ENCODE measurements around the gene DACT3.

The DACT3 gene

DNA sequence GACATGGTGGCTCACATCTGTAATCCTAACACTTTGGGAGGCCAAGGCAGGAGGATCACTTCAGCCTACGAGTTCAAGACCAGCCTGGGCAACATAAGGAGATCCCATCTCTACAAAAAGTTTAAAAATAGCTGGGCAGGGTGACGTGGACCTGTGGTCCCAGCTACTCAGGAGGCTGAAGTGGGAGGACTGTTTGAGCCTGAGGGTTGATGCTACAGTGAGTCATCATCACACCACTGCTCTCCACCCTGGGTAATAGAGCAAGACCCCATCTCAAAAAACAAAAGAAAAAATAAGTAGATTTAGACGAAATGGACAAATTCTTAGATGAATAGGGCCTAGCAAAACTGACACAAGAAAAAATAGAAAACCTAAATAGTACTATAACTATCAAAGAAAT is 14.6 kb downstream of the DACT3 start:
- 0 out of 2 replicates have a peak, but pooled peaks cover 2% of the 10 kb centered on the region for H3K27me3 ChIP-seq (replicated peaks; ENCODE audit: control insufficient read depth, insufficient read depth, low read length)
- H3K36me3 ChIP-seq (ENCODE audit: control insufficient read depth, insufficient read depth, low read length), result no peaks in the 10 kb centered on the region
- TF ChIP-seq CTCF (IDR thresholded peaks at IDR 0.05; ENCODE audit: insufficient read depth, low read length, poor library complexity, severe bottlenecking), result no peak
- DNase-seq (ENCODE audit: extremely low read depth, insufficient read length), result no peak
- H3K4me3 ChIP-seq (replicated peaks; ENCODE audit: low read depth, low read length), result no peak overlapping the region

DNA sequence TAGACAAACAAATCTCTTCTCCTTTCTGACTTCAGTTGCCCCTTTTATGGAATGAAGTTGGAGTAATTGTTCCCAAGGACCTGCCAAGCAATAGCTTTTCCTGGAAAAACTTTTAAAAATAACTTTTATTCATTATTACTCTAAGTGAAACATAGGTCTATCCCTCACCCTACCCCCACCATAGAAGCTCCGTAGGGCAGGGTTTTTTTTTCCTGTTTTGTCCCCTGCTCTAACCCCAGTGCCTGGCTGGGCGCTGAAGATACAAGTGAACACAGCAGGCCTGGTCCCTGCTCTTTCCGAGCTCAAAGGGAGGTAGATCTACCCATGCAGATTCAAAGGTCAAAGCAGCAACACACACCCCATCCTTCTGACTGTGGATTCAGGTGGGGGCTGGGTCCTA is 16.3 kb downstream of the DACT3 start:
- Histone ChIP-seq H3K36me3 (ENCODE audit: control insufficient read depth, insufficient read depth, low read length) (no peaks in the 10 kb centered on the region), H3K4me3 (replicated peaks; ENCODE audit: low read depth, low read length) (no peak overlapping the region), H3K27me3 (replicated peaks; ENCODE audit: control insufficient read depth, insufficient read depth, low read length) (0 out of 2 replicates have a peak, but pooled peaks cover 2% of the 10 kb centered on the region)
- TF ChIP-seq CTCF (IDR thresholded peaks at IDR 0.05; ENCODE audit: insufficient read depth, low read length, poor library complexity, severe bottlenecking), result no peak
- DNase-seq (ENCODE audit: extremely low read depth, insufficient read length), result no peak

GRCh38 chr19:46640656-46641055 is 20.3 kb downstream of the DACT3 start:
- no peaks in the 10 kb centered on the region for H3K27me3 ChIP-seq (replicated peaks; ENCODE audit: control insufficient read depth, insufficient read depth, low read length)
- no peak overlapping the region for H3K4me3 ChIP-seq (replicated peaks; ENCODE audit: low read depth, low read length)
- H3K36me3 ChIP-seq (ENCODE audit: control insufficient read depth, insufficient read depth, low read length), result no peaks in the 10 kb centered on the region
- no peak for TF ChIP-seq CTCF (IDR thresholded peaks at IDR 0.05; ENCODE audit: insufficient read depth, low read length, poor library complexity, severe bottlenecking)
- no peak for DNase-seq (ENCODE audit: extremely low read depth, insufficient read length)

DNA sequence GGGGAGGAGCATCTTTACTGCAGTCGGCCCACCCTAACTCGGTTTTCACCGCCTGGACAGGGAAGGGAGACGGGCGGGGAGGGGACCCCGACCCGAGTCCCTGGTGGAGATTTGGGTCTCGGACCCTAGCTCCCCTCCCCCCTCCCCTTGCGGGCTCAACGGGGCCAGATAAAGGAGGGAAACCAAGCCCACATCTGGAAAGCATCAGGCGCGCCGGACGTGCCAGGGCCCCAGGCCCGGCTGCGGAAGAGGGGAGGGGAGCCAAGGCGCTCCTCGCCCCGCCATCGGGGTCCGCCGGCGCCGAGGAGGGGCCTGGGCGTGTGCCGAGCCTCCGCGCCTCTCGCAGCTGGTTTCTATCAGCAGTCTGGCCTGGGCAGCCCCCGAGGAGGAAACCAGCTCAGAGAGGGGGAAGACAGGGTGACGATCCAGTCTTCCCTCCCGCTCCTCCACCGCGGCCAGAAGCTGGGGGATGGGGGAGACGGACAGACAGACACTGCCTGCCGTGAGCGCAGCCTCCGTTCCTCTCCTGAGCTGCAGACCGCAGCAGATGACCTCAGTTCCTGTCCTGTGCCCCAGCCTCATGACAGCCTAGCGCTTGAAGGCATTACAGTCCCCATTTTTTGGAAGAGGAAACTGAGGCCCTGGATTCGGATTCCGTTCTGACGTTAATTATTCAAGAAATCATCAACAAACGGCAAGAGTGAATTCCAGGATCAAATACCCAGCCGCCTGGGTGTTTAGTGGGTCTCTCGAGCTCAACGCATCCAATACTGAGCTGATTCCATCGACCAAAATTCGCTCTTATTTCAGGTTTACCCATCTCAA is 21.4 kb downstream of the DACT3 start:
- no peak for TF ChIP-seq CTCF (IDR thresholded peaks at IDR 0.05; ENCODE audit: insufficient read depth, low read length, poor library complexity, severe bottlenecking)
- Histone ChIP-seq H3K4me3 (replicated peaks; ENCODE audit: low read depth, low read length) (peak overlapping the region; percentile 54), H3K27me3 (replicated peaks; ENCODE audit: control insufficient read depth, insufficient read depth, low read length) (no peaks in the 10 kb centered on the region), H3K36me3 (ENCODE audit: control insufficient read depth, insufficient read depth, low read length) (no peaks in the 10 kb centered on the region)
- DNase-seq (ENCODE audit: extremely low read depth, insufficient read length), result no peak

DNA sequence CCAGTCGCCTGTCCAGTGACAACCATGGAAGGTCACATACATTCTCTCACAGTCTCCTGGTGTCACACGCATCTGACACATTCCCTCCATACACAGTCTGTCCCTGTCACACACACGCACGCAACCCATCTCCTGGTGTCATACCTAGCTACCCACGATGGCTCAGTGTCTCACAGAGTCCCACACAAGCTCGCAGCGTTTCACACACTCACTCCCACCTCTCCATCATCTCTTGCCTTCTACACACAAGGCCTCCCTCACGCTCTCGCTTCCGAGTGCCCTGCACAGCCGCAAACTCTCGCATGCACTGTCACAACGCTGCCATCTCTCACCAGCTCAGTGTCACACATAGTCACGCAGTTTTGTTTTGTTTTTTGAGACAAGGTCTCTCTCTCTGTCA is 23.8 kb downstream of the DACT3 start:
- no peak for DNase-seq (ENCODE audit: extremely low read depth, insufficient read length)
- no peak for TF ChIP-seq CTCF (IDR thresholded peaks at IDR 0.05; ENCODE audit: insufficient read depth, low read length, poor library complexity, severe bottlenecking)
- Histone ChIP-seq H3K36me3 (ENCODE audit: control insufficient read depth, insufficient read depth, low read length) (no peaks in the 10 kb centered on the region), H3K4me3 (replicated peaks; ENCODE audit: low read depth, low read length) (no peak overlapping the region), H3K27me3 (replicated peaks; ENCODE audit: control insufficient read depth, insufficient read depth, low read length) (no peaks in the 10 kb centered on the region; the same call in 1 of the 2 replicates)

All from GM06990 (cell line).